Caco-2 (cell line): Measurements from ENCODE around the gene RNF13. TPM values are rescaled to one million over a fixed set of nuclear protein-coding genes. Genes with fewer than 3 reads are reported as not detected.
"Not testable (repeated sequence)": the region's sequence is repeated elsewhere in the genome, so short reads cannot be mapped to it uniquely, and the experiment has no call there.

Experiments used
- BruUV-seq: library from RNA; stranded (reverse); fragments of 400-500 nt; replicated peaks from 2 replicates; lab custom pipeline; 2021; lab: Mats Ljungman, UMichigan
- CTCF ChIA-PET: fragments of 300-600 bp; sonication (Branson Sonifier 250); formaldehyde crosslinking; loops from one replicate; lab custom pipeline; 2022; ENCODE audit warnings: antibody characterized with exemption; lab: Charles Lee
- POLR2A ChIA-PET: fragments of 300-600 bp; sonication (Branson Sonifier 250); formaldehyde crosslinking; loops from one replicate; lab custom pipeline; 2022; ENCODE audit warnings: antibody characterized with exemption; lab: Charles Lee
- DNase-seq, 2 experiments: peaks; one replicate each; pipeline versions ENCODE4 v3.0.0 to v3.0.0-alpha.2; 2020 to 2022
- H3K27me3 ChIP-seq: replicated peaks from 2 replicates; pipeline ENCODE4 v1.6.0; 2011; ENCODE audit warnings: low read length; ENCODE audit not compliant: control insufficient read depth, insufficient read depth
- H3K36me3 ChIP-seq: 2 replicates; pipeline ENCODE4 v1.5.1; 2011; ENCODE audit warnings: low read length; ENCODE audit not compliant: control insufficient read depth, insufficient read depth
- H3K4me1 ChIP-seq: fragments of 250-450 bp; sonication (Bioruptor Pico); 2 replicates; pipeline ENCODE4 v1.5.1; 2020; ENCODE audit warnings: mild to moderate bottlenecking
- H3K4me3 ChIP-seq: 2 replicates; pipeline ENCODE4 v1.5.1; 2011; ENCODE audit warnings: low read depth, mild to moderate bottlenecking, control low read depth, low read length
- H3K9me3 ChIP-seq: fragments of 250-450 bp; sonication (Bioruptor Pico); 2 replicates; pipeline ENCODE4 v1.5.1; 2020; ENCODE audit warnings: mild to moderate bottlenecking, moderate library complexity
- H3K27ac Mint-ChIP-seq: one replicate; pipeline ENCODE4 v1.8.0; 2022; ENCODE audit warnings: mixed read lengths; ENCODE audit not compliant: unreplicated experiment
- H3K27me3 Mint-ChIP-seq: one replicate; pipeline ENCODE4 v1.8.0; 2022; ENCODE audit warnings: mixed read lengths; ENCODE audit not compliant: insufficient read depth, unreplicated experiment
- H3K36me3 Mint-ChIP-seq: one replicate; pipeline ENCODE4 v1.8.0; 2022; ENCODE audit warnings: mild to moderate bottlenecking, mixed read lengths; ENCODE audit not compliant: insufficient read depth, unreplicated experiment
- H3K4me1 Mint-ChIP-seq: one replicate; pipeline ENCODE4 v1.8.0; 2022; ENCODE audit warnings: low read depth, mixed read lengths; ENCODE audit not compliant: unreplicated experiment
- H3K4me3 Mint-ChIP-seq: one replicate; pipeline ENCODE4 v1.8.0; 2022; ENCODE audit warnings: mild to moderate bottlenecking, moderate library complexity, mixed read lengths; ENCODE audit not compliant: unreplicated experiment
- H3K9me3 Mint-ChIP-seq: one replicate; pipeline ENCODE4 v1.8.0; 2022; ENCODE audit warnings: mixed read lengths; ENCODE audit not compliant: unreplicated experiment
- intact Hi-C: fragments of 100-400 bp; cut with micrococcal nuclease; formaldehyde crosslinking; loops from one replicate; pipeline ENCODE4 v1.10.0; 2022; ENCODE audit not compliant: unreplicated experiment
- total RNA-seq: library from RNA; stranded (reverse); gene quantifications from 2 replicates; pipeline ENCODE4 v1.2.3, GENCODE V29; 2022
- TF ChIP-seq, protein P1 (sequence below), 2 experiments: fragments of 200-600 bp in 1 of 2; IDR thresholded peaks; 1 replicate in 1 of 2; 2 replicates in 1 of 2; pipeline versions ENCODE4 v1.5.1 to v1.8.0; 2011 to 2022; ENCODE audit warnings: antibody characterized with exemption in 1 of 2, control low read depth in 1 of 2, inconsistent platforms in 1 of 2, low read depth in 1 of 2, low read length in 1 of 2, mild to moderate bottlenecking in 1 of 2, moderate library complexity in 1 of 2; ENCODE audit not compliant: insufficient read depth in 1 of 2, severe bottlenecking in 1 of 2, unreplicated experiment in 1 of 2

RNF13 gene
- total RNA-seq, 1 experiment from 2014 or later = 44.2 TPM

DNA sequence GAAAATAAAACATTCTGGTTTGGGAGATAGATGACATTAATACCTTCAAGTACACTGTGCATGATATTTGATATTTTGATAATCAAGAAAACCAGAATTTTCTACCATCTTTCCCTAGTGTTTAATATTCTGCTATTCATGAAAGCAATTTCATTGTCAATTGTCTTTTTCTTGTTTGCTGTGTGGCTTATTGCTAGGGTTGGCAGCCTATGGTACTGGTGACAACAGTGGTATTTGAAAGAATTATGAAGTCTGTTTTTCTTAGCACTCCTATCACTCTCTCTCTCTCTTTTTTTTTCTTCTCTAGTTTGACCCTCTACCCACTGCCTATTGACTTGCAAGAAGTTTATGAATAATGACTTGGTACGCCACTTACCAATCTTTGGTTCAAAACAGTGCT, 15.4 kb downstream of the RNF13 start:
- Mint-ChIP-seq H3K9me3 (peaks cover 22% of the 10 kb centered on the region), H3K27me3 (no peaks in the 10 kb centered on the region), H3K36me3 (no peaks in the 10 kb centered on the region), H3K4me1 (no peaks in the 10 kb centered on the region), H3K4me3 (no peak overlapping the region), H3K27ac (no peak overlapping the region)
- Histone ChIP-seq H3K9me3 (peaks cover 18% of the 10 kb centered on the region), H3K4me1 (no peaks in the 10 kb centered on the region), H3K36me3 (no peaks in the 10 kb centered on the region), H3K4me3 (no peak overlapping the region), H3K27me3 (no peaks in the 10 kb centered on the region)
- intact Hi-C loops = no loop called here
- CTCF ChIA-PET = no interaction called here
- TF ChIP-seq, protein P1, sequence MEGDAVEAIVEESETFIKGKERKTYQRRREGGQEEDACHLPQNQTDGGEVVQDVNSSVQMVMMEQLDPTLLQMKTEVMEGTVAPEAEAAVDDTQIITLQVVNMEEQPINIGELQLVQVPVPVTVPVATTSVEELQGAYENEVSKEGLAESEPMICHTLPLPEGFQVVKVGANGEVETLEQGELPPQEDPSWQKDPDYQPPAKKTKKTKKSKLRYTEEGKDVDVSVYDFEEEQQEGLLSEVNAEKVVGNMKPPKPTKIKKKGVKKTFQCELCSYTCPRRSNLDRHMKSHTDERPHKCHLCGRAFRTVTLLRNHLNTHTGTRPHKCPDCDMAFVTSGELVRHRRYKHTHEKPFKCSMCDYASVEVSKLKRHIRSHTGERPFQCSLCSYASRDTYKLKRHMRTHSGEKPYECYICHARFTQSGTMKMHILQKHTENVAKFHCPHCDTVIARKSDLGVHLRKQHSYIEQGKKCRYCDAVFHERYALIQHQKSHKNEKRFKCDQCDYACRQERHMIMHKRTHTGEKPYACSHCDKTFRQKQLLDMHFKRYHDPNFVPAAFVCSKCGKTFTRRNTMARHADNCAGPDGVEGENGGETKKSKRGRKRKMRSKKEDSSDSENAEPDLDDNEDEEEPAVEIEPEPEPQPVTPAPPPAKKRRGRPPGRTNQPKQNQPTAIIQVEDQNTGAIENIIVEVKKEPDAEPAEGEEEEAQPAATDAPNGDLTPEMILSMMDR (IDR thresholded peaks at IDR 0.05; ENCODE audit: insufficient read depth in 1 of 2, low read depth in 1 of 2, low read length in 1 of 2, severe bottlenecking in 1 of 2, unreplicated experiment in 1 of 2) = no peak
- BruUV-seq = no TSS peak
- POLR2A ChIA-PET = no interaction called here
- no peak for DNase-seq

DNA sequence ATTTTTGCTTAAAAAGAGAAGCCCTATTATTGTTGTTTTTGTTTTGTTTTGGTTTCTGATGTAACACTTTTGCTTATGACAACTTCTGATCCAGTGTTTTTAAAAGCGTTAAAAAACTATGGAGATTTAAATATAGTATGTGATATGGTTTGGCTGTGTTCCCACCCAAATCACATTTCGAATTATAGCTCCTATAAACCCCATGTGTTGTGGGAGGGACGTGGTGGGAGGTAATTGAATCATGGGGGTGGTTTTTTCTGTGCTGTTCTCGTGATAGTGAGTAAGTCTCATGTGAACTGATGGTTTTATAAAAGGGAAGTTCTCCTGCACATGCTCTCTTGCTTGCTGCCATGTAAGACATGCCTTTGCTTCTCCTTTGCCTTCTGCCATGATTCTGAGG, 16.6 kb downstream of the RNF13 start:
- peaks cover 28% of the 10 kb centered on the region for H3K9me3 Mint-ChIP-seq
- intact Hi-C loops, H3K4me1 Mint-ChIP-seq: not testable (repeated sequence)

DNA sequence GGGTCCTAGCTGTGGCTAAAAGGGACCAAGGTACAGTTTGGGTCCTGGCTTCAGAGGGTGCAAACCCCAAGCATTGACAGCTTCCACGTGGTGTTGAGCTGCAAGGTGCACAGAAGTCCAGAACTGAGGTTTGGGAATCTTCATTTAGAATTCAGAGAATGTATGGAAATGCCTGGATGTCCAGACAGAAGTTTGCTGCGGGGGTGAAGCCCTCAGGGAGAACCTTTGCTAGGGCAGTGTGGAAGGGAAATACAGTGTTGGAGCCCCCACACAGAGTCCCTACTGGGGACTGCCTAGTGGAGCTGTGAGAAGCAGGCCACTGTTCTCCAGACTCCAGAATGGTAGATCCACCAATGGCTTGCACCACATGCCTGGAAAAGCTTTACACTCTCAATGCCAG, 17.9 kb downstream of the RNF13 start:
- no peak overlapping the region for H3K4me3 ChIP-seq
- H3K36me3 ChIP-seq = no peaks in the 10 kb centered on the region
- Mint-ChIP-seq H3K27ac (no peak overlapping the region), H3K36me3 (no peaks in the 10 kb centered on the region), H3K4me1 (no peaks in the 10 kb centered on the region), H3K4me3 (no peak overlapping the region), H3K27me3 (no peaks in the 10 kb centered on the region), H3K9me3 (peaks cover 40% of the 10 kb centered on the region)
- TF ChIP-seq, protein P1 (IDR thresholded peaks at IDR 0.05; ENCODE audit: insufficient read depth in 1 of 2, low read depth in 1 of 2, low read length in 1 of 2, severe bottlenecking in 1 of 2, unreplicated experiment in 1 of 2) = no peak
- DNase-seq = peak in 1 of 2 experiments; percentile 15
- no peaks in the 10 kb centered on the region for H3K27me3 ChIP-seq
- intact Hi-C loops = no loop called here
- POLR2A ChIA-PET = no interaction called here
- CTCF ChIA-PET = no interaction called here
- no peaks in the 10 kb centered on the region for H3K4me1 ChIP-seq
- peaks cover 34% of the 10 kb centered on the region for H3K9me3 ChIP-seq
- BruUV-seq = no TSS peak

More for the DNA sequence above, 16.6 kb downstream of the RNF13 start:
- H3K27me3 Mint-ChIP-seq, POLR2A ChIA-PET, H3K4me3 ChIP-seq, DNase-seq, H3K27me3 ChIP-seq, H3K27ac Mint-ChIP-seq, H3K4me1 ChIP-seq, CTCF ChIA-PET, BruUV-seq, H3K36me3 ChIP-seq, H3K4me3 Mint-ChIP-seq, H3K36me3 Mint-ChIP-seq: not testable (repeated sequence)
- H3K9me3 ChIP-seq = peaks cover 28% of the 10 kb centered on the region

DNA sequence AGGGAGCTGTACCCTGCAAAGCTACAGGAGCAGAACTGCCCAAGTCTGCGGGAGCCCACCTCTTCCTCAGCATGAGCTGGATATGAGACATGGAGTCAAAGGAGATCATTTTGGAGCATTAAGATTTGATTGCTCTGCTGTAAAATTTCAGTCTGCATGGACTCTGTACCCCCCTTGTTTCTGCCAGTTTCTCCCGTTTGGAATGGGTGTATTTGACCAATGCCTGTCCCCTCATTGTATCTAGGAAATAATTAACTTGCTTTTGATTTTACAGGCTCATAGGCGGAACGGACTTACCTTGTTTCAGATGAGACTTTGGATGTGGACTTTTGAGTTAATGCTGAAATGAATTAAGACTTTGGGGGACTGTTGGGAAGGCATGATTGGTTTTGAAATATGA, 18.3 kb downstream of the RNF13 start:
- H3K36me3 Mint-ChIP-seq = no peaks in the 10 kb centered on the region
- no peaks in the 10 kb centered on the region for H3K27me3 Mint-ChIP-seq
- no peaks in the 10 kb centered on the region for H3K36me3 ChIP-seq
- no peak overlapping the region for H3K27ac Mint-ChIP-seq
- no TSS peak for BruUV-seq
- no peaks in the 10 kb centered on the region for H3K4me1 ChIP-seq
- H3K9me3 Mint-ChIP-seq = peaks cover 40% of the 10 kb centered on the region
- TF ChIP-seq, protein P1 (IDR thresholded peaks at IDR 0.05; ENCODE audit: insufficient read depth in 1 of 2, low read depth in 1 of 2, low read length in 1 of 2, severe bottlenecking in 1 of 2, unreplicated experiment in 1 of 2) = no peak
- no peak overlapping the region for H3K4me3 Mint-ChIP-seq
- intact Hi-C loops = no loop called here
- CTCF ChIA-PET = no interaction called here
- no peaks in the 10 kb centered on the region for H3K4me1 Mint-ChIP-seq
- no peak overlapping the region for H3K4me3 ChIP-seq
- H3K27me3 ChIP-seq = no peaks in the 10 kb centered on the region
- DNase-seq = no peak
- POLR2A ChIA-PET = no interaction called here
- H3K9me3 ChIP-seq = peaks cover 34% of the 10 kb centered on the region
